ENCODE results near the gene C13orf46. TPM values are rescaled to one million over a fixed set of nuclear protein-coding genes. Genes with fewer than 3 reads are reported as not detected.

C13orf46 gene
- total and polyA plus RNA-seq, 2 of the 8 experiments (the other 6 are each of a cell fraction or from before 2014, with no cell fraction given): 0.23 to 0.28 TPM

GRCh38 chr13:113991676-113992179 lies 17.9 kb upstream of the C13orf46 start (continued):
- TF ChIP-seq MAFK (IDR thresholded peaks at IDR 0.05; ENCODE audit: low read depth, low read length) (no peak), RBBP5 (IDR thresholded peaks at IDR 0.05; ENCODE audit: borderline replicate concordance, low read depth, low read length) (no peak)

Data from H1 (cell line).